HG02885 (cell line): Measurements from ENCODE around the gene SLC2A1.

ENCODE experiments used
- ATAC-seq: cut with Tn5 transposase; IDR thresholded peaks from one replicate; pipeline ENCODE4 v1.9.1; 2021; ENCODE audit warnings: mild to moderate bottlenecking; ENCODE audit not compliant: unreplicated experiment, poor library complexity

The SLC2A1 gene

GRCh38 chr1:42944246-42944928, 14.3 kb downstream of the SLC2A1 start:
- ATAC-seq: no peak

GRCh38 chr1:42943728-42944127, 14.9 kb downstream of the SLC2A1 start:
- no peak for ATAC-seq

- ATAC-seq: no peak
These were observed 15.5 kb downstream of the SLC2A1 start for GRCh38 chr1:42943166-42943565.

- no peak for ATAC-seq
These were observed 16.2 kb downstream of the SLC2A1 start for GRCh38 chr1:42942444-42942843.

- no peak for ATAC-seq
These were observed 16.9 kb downstream of the SLC2A1 start for GRCh38 chr1:42941640-42942330.

- no peak for ATAC-seq
These were observed 17.6 kb downstream of the SLC2A1 start for GRCh38 chr1:42940851-42941639.

GRCh38 chr1:42938645-42939615, 19.7 kb downstream of the SLC2A1 start:
- no peak for ATAC-seq

GRCh38 chr1:42937836-42938644, 20.6 kb downstream of the SLC2A1 start:
- ATAC-seq: no peak

GRCh38 chr1:42937141-42937696, 21.4 kb downstream of the SLC2A1 start:
- no peak for ATAC-seq

GRCh38 chr1:42936309-42937078, 22.2 kb downstream of the SLC2A1 start:
- no peak for ATAC-seq

- ATAC-seq: no peak
These were observed 22.7 kb downstream of the SLC2A1 start for GRCh38 chr1:42935971-42936308.

- ATAC-seq: no peak
These were observed 23.3 kb downstream of the SLC2A1 start for GRCh38 chr1:42935313-42935895.

- no peak for ATAC-seq
These were observed 23.9 kb downstream of the SLC2A1 start for GRCh38 chr1:42934541-42935312.

GRCh38 chr1:42933610-42934491, 24.8 kb downstream of the SLC2A1 start:
- no peak for ATAC-seq

GRCh38 chr1:42933060-42933586, 25.5 kb downstream of the SLC2A1 start:
- no peak for ATAC-seq

- ATAC-seq: no peak
These were observed 26.2 kb downstream of the SLC2A1 start for GRCh38 chr1:42932442-42932941.
